GM23338 (cell line): ENCODE results near the gene PRIMPOL. TPM values are rescaled to one million over a fixed set of nuclear protein-coding genes. Genes with fewer than 3 reads are reported as not detected.

Experiments
- EZH2 ChIP-seq: fragments of 200-600 bp; sonication (generic); IDR thresholded peaks from one replicate; pipeline ENCODE4 v1.8.0; 2017; ENCODE audit warnings: antibody characterized with exemption, mild to moderate bottlenecking, low read depth; ENCODE audit not compliant: unreplicated experiment
- EZH2phosphoT487 ChIP-seq: fragments of 200-600 bp; sonication (generic); IDR thresholded peaks from one replicate; pipeline ENCODE4 v1.8.1; 2018; ENCODE audit warnings: antibody characterized with exemption; ENCODE audit not compliant: unreplicated experiment
- JUNB ChIP-seq: IDR thresholded peaks from one replicate; pipeline ENCODE4 v1.6.1; 2016; ENCODE audit warnings: antibody characterized with exemption; ENCODE audit not compliant: unreplicated experiment
- POLR2AphosphoS5 ChIP-seq: IDR thresholded peaks from 2 replicates; pipeline ENCODE4 v1.6.1; 2016; ENCODE audit warnings: antibody characterized with exemption, low read depth
- ZNF331 ChIP-seq: fragments of 250-450 bp; sonication (Bioruptor Pico); IDR thresholded peaks from 2 replicates; pipeline ENCODE4 v1.5.0; 2020; ENCODE audit warnings: low read depth, mild to moderate bottlenecking, moderate library complexity
- ZNF462 ChIP-seq: fragments of 250-450 bp; sonication (Bioruptor Pico); IDR thresholded peaks from 2 replicates; pipeline ENCODE4 v1.5.0; 2020; ENCODE audit warnings: mild to moderate bottlenecking, moderate library complexity
- polyA plus RNA-seq: library from polyadenylated mRNA; unstranded; fragments of >200 nt; fragmentation: Nextera tagmentation; extraction: Ambion mirVana; gene quantifications from 2 replicates; pipeline ENCODE4 v1.2.1, GENCODE V29; 2016
- total RNA-seq: library from RNA; depleted of rRNA; stranded (reverse); fragments of >200 nt; shearing (Covaris generic); gene quantifications from 2 replicates; pipeline ENCODE4 v1.2.3, GENCODE V29; 2014
- TF ChIP-seq, protein P1 (sequence below), 2 experiments: fragments of 200-600 bp in 1 of 2; sonication (generic) in 1 of 2; conservative IDR thresholded peaks; 2 replicates each; pipeline versions ENCODE4 v1.5.1 to v1.6.1; 2016 to 2017; ENCODE audit warnings: antibody characterized with exemption in 2 of 2, low read depth in 2 of 2, mild to moderate bottlenecking in 2 of 2, moderate library complexity in 1 of 2
- TF ChIP-seq, protein P2 (sequence below): IDR thresholded peaks from 2 replicates; pipeline ENCODE4 v1.6.1; 2016; ENCODE audit warnings: antibody characterized with exemption

Gene PRIMPOL
- total and polyA plus RNA-seq, 2 experiments from 2014 or later, result 3.5 to 9.6 TPM

GRCh38 chr4:184647266-184648053 lies 2.1 kb upstream of the PRIMPOL start (continued):
- no peak for TF ChIP-seq ZNF462
- TF ChIP-seq EZH2, result no peak
- no peak for TF ChIP-seq ZNF331
- TF ChIP-seq, protein P1, sequence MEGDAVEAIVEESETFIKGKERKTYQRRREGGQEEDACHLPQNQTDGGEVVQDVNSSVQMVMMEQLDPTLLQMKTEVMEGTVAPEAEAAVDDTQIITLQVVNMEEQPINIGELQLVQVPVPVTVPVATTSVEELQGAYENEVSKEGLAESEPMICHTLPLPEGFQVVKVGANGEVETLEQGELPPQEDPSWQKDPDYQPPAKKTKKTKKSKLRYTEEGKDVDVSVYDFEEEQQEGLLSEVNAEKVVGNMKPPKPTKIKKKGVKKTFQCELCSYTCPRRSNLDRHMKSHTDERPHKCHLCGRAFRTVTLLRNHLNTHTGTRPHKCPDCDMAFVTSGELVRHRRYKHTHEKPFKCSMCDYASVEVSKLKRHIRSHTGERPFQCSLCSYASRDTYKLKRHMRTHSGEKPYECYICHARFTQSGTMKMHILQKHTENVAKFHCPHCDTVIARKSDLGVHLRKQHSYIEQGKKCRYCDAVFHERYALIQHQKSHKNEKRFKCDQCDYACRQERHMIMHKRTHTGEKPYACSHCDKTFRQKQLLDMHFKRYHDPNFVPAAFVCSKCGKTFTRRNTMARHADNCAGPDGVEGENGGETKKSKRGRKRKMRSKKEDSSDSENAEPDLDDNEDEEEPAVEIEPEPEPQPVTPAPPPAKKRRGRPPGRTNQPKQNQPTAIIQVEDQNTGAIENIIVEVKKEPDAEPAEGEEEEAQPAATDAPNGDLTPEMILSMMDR (conservative IDR thresholded peaks at IDR 0.05; ENCODE audit: low read depth in 2 of 2), result no peak
- no peak for TF ChIP-seq JUNB
- TF ChIP-seq EZH2phosphoT487, result no peak
- TF ChIP-seq, protein P2, sequence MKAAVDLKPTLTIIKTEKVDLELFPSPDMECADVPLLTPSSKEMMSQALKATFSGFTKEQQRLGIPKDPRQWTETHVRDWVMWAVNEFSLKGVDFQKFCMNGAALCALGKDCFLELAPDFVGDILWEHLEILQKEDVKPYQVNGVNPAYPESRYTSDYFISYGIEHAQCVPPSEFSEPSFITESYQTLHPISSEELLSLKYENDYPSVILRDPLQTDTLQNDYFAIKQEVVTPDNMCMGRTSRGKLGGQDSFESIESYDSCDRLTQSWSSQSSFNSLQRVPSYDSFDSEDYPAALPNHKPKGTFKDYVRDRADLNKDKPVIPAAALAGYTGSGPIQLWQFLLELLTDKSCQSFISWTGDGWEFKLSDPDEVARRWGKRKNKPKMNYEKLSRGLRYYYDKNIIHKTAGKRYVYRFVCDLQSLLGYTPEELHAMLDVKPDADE, result no peak
- TF ChIP-seq POLR2AphosphoS5, result no peak
